HG03378 (cell line): ENCODE results near the gene SHISA6.

Experiments
- ATAC-seq: cut with Tn5 transposase; IDR thresholded peaks from one replicate; pipeline ENCODE4 v1.9.1; 2021; ENCODE audit warnings: mild to moderate bottlenecking, moderate library complexity; ENCODE audit not compliant: unreplicated experiment

The SHISA6 gene

DNA sequence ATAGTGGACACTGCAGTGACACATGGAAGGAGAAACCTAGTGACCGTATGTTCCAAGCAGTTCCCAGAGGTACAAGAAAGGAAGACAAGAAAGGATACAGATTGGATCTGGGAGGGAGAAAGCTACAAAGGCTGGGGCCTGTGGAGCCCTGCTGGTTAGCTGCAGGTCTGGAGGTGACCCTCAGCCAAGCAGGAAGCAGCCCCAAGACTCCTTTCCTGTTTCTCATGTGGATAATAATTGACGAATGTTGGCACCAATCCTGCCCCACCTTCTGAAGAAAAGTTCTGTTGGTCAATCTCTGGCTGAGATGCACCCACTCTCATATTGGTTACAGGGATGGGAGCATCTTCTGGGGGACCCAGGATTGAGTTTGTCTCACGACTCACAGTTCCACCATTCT, 99.8 kb downstream of the SHISA6 start:
- no peak for ATAC-seq

DNA sequence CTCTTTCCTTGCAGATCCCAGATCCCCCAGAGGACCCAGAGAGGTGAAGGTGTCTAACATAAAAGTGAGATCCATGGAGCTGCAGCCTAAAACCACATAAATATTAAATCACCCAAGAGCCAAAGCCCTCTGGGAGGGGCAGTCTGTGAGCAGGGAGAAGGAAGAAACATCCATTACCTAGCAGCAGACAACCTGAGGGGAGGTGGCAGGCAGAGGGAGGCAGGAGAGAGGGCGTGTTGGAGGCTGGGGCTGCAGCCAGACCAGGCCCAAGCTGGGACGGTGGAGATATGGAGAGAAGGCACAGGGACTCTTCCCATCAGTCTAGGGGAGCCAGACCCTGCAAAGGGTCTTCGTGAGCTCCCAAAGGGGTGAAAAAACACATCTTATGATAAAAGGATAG, 101.1 kb downstream of the SHISA6 start:
- no peak for ATAC-seq

DNA sequence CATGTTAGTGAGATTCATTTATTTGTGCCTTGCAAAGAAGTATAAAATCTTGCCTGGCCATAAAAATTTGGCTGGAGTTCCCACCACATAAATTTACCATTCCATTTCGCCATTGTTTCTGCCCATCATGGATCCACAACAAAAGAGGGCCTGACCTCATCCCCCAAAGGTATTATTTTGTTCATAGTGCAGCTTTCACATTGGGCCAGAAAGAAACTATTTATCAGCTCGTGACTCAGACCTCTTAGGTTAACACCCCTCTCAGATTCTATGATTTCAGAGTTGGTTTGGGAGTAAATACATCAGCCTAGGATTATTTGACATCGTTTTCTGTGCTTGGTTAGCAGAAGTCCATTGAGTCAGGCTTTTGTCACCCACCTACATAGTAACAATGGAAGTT, 108.1 kb downstream of the SHISA6 start:
- no peak for ATAC-seq

DNA sequence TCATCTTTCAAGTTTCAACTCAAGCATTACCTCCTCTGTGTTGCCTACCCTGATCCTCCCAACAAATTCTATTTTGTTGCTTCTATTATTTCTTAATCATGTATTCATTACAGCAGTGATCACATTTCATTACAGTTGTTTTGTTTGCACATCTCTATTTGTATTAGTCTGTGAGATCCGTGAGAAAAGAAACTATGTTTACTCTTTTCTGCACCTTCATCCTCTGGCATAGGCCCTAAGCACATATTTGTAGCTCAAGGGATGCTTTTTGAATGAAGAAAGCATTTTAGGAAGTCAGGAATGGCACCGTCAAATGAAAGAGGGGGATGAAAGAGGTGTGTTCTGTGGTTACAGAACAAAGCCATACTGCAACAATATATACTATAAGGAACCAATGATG, 110.5 kb downstream of the SHISA6 start:
- no peak for ATAC-seq

DNA sequence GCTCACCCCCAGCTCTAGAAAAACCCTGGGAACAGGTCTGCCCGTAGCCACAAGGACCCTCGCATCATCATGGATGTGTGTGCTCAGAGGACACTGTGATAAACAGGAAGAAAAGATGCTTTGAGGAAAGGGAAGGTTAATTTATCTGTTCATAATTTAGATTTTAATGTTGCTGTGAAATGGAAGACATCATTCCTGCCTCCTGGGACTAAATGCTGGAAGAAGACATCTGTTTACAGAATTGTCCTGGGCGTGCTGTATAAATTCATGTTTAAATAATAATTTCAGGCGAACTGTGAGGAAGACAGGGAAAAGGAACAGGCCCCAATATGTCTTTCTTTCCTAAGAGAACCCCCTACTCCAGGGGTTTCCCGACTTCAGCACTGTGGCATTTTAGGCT, 112.6 kb downstream of the SHISA6 start:
- no peak for ATAC-seq

DNA sequence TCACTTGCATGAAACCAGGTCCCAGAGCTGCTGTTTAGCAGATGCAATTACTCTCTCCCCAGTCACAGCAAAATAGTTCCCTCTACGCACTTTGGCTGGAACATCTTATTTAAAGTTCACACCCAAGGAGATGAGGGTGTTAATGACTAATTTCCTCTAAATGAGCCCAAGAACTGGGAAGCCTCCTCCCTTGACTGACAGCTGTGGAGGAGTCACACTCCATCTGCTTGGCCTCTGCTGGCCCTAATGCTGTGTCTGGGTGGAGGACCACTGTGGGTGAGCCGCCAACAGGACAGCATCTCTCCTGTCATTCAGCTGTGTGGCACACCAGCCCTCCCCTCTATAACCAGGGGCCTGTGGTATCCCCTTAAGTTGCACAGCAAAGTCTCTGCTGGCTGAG, 115.4 kb downstream of the SHISA6 start:
- ATAC-seq = no peak

DNA sequence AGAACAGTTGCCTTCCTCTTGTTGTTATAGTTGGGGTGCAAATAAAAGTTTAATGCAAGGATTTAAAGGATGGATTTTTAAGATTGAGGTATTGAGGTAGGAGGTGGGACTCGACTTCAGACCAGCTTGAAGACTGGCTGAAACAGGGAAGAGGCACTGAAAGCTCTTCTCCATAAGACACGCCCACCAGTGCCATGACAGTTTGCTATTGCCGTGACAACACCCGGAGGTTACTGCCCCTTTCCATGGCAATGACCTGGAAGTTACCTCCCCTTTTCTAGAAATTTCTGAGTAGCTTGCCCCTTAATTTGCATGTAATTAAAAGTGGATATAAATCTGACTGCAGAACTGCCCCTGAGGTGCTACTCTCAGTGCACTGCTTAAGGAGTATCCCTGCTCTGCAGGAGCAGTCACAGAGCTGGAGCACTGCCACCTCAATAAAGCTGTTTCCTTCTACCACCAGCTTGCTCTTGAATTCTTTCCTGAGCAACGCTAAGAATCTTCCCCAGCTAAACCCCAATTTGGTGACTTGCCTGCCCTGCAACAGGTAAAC, 122.6 kb downstream of the SHISA6 start:
- ATAC-seq = no peak

DNA sequence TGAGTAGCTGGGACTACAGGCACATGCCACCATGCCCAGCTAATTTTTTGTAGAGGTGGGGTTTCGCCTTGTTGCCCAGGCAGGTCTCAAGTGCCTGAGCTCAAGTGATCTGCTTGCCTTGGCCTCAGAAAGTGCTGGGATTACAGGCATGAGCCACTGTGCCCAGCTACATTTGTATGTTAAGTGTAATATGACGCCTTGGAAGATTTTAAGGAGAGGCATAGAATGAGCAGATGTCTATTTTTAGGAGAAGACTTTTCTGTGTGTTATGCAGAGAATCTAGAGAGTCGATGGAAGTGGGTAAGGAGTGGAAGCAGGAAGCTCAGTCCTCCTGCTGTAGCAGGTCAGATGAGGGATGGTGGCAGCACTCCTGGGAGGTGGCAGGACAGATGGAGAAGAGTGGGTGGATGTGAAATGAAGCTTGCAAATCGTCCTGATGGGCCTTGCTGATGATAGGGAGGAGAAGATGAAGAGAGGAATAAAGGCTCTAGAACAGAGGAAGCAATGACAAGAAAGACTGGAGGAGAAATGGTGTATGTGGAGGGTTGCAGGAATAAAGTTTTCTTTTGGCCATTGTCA, 125.3 kb downstream of the SHISA6 start:
- no peak for ATAC-seq

DNA sequence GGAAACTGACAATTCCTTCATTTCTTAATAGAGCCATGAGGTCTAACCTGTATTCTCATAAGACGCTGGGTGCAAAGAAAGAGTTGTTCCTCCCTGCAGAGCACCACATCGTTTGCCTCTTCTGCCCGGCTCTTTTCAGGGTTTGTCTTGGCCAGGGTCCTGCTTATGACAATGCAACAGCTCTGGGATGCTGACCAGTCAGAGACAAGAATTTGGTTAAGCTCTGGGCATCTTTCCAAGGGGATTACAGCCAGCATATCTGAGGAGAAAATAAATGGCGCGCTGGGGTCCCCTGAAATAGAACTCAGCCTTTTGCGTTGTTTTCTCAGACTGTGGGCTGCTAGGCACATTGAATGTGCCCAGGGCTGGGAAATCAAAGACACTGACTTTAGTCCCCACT, 128.6 kb downstream of the SHISA6 start:
- no peak for ATAC-seq

DNA sequence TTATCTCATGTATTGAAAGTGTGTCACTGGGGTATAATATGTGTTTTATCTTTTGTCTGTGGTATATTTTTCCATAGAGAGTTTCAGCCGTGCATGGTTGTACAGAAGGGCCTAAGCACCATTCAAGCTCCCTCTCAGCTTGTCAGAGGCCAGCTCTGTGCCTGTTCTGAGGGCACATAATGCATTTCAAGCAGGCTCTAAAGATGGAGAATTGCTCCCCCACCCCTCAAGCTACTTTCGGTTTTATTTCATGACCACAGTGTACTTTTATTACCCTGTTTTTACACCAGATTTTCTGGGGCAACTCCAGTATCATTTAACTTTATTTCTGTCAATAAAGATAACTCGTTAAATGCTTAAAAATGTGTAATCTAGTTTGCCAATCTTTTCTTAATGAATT, 131.7 kb downstream of the SHISA6 start:
- no peak for ATAC-seq

DNA sequence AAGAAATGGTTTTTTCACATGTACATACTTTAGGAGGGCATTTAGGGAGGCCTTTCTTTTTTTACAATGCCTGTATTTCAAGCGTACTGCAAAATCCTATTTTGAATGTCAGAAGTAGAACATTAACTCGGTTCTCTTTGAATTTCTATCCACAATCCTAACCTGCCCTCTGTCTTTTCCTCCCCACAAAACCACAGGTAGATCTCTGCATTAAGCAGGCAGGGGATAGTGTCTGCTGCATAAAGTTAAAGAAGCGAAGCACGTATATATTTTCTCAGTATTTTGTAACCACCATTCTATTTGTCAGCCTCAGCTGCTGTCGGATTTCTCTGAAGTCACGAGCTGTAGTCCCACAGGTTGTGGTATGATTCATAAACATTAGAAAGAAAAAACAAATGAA, 137.5 kb downstream of the SHISA6 start:
- no peak for ATAC-seq

DNA sequence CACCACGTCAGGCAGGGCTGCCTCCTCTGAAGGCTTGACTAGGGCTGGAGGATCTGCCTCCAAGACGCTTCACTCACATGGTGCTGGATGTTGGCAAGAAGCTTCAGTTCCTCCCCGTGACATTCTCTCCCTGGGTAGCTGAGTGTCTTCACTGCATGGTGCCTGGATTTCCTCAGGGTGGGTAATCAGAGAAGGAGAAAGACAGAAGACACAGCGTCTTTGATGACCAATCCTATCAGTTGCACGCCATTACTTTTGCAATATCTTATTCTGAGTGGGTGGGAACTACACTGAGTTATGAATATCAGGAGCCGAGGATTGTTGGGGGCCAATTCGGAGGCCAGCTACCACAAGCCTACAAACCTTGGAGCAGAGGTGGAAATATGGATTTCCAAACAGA, 139.7 kb downstream of the SHISA6 start:
- no peak for ATAC-seq

DNA sequence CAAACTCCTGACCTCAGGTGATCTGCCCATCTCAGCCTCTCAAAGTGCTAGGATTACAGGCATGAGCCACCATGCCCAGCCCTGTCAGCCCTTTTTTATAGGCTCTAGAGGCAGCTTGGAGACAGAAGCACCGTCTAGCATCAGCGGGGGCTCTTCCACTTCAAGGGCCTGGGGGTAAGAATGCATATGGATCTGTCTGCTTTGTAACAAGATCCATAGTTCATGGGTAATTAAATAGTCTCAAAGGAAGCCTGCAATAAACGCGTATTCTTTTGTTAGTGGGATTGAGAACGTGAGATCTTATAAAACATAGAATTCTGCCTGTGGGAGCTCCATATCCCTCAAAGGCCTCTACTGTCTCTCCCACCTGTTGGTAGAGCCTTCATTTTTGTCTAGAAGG, 142.1 kb downstream of the SHISA6 start:
- no peak for ATAC-seq

DNA sequence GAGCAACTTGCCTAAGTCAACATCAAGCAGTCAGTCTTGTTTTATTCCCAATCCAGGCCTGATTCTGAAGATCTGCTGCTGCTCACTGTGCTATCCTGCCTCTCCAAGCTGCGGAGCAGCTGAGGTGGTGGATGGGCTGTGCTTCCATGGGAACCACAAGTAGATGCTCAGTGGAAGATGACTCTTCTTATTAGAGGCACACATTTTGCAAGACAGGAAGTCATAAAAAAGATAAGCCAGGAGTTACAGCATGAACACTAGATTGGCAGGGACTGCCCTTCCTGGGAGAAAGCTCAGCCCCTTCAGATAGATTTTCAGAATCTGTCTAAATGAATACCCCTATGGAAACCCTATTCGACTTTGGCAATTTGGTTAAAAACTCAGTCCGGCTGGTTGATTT, 143.1 kb downstream of the SHISA6 start:
- ATAC-seq = no peak

DNA sequence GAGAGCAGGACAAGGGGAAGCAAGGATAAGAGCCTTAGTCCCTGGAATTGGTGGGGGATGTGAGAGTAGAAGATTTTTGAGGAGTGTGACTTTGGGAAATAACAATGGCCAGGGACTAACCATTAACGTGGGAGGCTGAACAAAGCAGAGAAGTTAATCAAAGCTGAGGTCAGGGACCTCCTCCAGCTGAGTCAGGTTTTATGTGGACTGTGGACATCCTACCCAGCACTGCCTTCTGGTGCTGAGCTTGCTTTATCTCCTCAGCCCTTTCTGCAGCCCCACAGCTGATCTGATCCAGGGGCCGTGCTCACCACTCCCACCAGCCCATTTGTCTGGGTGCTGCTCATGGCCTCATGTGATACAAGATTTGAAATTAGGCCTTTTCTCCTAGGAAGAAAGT, 146.6 kb downstream of the SHISA6 start:
- no peak for ATAC-seq

DNA sequence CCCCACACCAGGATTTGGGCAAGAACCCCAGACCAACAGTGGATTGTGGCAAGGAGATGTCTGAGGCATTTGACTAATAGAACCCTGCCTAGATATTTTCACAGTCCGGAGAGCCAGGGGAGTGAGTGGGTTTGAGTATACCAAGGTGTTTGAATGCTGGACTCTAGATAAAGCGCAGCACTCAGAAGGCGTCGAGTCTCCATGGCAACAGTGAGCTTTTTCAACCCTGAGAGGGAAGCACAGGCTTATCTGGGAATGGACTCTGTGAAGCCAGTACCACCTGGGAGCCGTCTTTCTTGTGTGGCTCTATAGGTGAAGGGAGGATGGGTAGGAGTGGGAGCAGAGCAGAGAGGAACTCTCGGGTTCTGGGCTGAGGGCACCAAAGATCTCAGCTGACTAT, 147.0 kb downstream of the SHISA6 start:
- no peak for ATAC-seq

DNA sequence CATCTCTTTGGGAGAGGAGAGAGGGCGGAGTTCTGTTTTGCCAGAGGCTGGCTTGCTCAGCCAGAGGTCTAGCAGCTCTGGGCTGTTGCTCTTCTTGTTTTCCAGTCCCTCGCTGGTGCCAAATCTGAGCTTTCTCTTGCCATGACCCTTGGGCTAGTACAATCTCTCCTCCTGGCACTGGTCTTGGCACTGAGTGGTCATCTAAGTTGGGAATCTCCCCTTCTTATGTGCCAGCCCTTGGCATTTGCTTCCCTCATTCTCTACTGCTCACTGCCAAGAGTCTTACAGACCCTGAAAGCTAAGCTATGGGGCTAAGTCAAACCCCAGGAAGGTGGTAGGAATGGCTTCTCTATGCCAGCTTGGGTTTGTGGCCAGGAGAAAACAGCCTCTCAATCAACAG, 148.6 kb downstream of the SHISA6 start:
- ATAC-seq = no peak

DNA sequence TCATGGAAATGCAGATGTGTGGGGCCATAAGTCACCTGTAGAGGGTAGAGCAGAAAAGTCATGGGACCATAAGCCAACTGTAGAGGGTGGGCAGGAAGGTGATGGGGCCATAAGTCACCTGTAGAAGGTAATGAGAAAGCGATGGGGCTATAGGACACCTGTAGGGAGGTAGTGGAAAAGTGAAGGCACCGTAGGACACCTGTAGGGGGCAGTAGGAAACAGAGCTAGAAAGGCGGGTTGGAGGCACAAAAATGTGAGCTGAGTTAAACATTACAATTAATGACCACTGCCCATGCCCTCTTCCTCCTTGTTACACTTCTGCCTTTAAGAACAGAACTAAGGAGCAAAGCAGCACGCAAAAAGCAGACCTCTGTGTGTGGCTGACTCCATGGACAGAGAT, 150.1 kb downstream of the SHISA6 start:
- ATAC-seq = no peak

DNA sequence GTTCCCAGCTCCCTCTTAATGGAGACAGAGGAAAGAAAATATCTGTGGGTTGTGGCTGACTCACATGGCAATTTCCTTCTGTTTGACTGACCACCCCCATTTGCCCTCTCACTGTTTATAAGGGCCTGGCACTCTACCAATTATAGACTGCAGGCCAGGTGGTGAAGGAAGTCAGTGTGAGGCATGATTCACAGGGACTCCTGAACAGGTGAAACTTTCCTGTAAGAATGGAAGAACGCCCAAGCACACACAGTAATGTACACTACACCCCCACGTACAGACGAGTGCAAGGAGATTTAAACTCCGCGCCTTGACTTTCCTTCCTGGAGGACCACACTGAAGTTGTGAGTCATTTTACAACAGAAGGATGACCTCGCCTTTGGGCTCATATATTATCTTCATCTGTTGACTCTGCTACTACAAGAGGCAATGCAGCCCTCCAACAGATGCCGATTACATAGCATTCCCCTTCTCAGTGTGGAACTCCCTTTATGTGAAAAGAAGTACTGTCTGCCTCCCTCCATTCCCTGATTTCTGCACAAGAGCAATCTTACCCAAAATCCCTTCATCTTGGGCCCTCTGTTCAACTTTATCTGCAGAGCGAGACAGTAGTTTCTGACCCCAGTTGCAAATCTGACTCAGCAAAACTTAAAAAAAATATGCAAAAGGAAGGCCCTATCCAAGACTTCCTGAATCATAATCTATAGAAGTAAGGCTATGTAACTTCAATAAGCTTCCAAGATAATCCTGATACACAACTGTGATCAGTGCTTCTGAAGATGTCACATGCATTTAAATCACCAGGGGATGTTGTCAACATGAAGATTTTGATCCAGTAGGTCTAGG, 163.6 kb downstream of the SHISA6 start:
- ATAC-seq = no peak

DNA sequence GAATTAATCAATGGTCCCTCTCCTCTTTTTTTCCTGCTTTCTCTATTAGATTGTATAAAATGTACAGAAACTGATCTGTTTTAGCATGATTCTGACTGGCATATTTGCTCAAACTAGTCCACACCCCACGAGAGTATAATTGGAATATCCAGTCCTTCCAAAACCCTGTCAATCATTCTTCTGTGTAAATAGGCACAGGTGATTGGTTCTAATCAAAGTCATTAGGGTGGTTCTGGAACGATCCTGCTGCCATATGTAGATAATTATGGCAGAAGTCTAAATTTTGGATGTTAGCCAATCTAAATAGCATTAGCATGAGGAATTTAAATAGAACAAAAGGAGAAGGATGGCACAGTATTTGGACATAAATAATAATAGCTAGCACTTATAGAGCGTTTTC, 165.7 kb downstream of the SHISA6 start:
- ATAC-seq = no peak

DNA sequence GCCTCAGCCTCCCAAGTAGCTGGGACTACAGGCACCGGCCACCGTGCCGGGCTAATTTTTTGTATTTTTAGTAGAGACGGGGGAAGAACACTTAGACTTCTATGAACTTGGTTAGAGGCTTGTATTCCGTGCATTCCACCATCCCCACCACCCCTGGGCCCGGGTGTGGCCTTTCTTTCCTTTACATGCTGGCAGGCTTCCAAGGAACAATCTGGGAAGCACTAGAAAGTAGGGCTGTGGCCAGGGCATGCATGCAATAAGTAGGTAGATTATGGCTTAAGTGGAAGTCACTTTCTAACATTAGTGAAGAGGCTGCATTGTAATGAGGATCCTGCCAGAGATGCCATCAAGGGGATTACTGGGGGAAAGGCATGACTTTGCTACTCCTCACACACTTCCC, 171.6 kb downstream of the SHISA6 start:
- ATAC-seq = no peak

DNA sequence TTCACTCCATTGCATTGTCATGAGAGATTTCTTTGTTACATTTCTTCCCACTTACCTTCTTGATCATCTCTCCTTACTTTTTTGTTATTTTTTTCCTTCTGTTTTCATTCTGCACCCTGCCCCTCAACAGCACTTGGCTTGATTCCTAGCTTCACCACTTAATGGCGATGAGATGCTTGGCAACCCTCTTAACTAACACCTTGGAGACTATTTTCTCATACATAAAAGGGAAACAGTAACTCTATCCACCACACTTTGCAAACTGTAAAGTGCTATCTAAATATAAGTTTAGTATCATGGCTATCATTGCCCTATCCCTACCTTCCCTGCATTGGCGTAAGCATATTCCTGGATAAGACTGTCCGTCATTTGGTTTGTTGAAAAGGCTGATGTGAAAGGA, 177.3 kb downstream of the SHISA6 start:
- no peak for ATAC-seq

DNA sequence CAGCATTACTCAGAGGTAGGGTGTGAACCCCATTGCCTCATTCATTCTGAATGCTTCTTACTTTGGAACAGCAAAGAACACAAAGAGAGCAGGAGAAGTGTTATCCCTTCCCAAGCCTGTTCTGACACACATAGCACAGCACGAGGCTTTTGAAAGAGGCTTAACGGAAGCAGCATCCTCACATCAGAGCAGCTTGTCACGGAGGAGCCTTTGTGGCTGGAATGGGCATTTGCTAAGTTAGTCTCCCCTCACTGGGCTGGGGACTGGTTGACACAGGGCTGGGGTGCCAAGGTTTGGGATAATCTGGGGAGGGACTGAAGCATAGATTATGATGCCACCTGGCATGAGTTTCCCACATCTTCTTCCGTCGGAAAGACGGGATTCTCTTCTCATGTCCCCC, 189.7 kb downstream of the SHISA6 start:
- no peak for ATAC-seq
